ENCODE measurements around the gene DNAH10.

DNAH10 gene

DNA sequence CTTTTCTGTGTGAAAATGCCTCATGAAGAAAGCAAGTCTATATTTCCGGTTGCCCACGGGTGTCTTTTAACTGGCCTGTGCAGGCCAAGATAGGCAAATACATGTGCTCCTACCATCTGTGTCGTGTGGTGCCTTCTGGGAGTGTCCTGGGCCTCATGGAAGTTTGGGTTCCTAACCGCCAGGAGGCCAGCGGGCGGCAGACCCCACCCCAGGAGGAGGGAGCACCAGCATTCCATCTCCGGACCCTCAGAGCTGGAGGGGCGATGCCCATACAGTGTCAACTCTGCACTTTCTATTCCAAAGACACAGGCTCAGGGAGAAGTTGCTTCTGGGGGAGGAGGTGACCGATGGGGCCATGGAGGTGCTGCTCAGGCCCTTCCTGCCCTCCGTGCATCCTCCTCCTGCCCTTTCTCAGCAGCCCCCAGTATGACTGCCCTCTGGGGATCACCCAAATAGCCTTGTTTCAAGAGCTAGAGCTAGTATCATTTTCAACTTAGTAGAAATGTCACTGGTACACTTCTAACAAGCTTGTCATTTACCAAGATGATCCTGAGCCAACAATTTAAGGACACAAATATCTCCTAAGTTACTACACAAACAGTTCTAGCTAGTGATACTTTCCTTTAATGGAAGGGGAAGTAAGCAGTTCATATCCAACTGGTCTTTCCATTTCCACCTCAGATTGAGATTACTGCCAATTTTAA is 192.7 kb downstream of the DNAH10 start:
- no peaks in the 10 kb centered on the region for H3K9me2 ChIP-seq (replicated peaks; ENCODE audit: insufficient read depth, low read length)
- H3K9me3 ChIP-seq (ENCODE audit: insufficient read depth, low read length) = no peaks in the 10 kb centered on the region
- H3K27me3 ChIP-seq (ENCODE audit: low read length) = no peaks in the 10 kb centered on the region
- no peaks in the 10 kb centered on the region for H3F3A ChIP-seq (ENCODE audit: insufficient read depth)
- no peaks in the 10 kb centered on the region for H4K20me1 ChIP-seq (ENCODE audit: low read depth, low read length)
- no peaks in the 10 kb centered on the region for H3K36me3 ChIP-seq (ENCODE audit: low read length)
- no peaks in the 10 kb centered on the region for H3K79me2 ChIP-seq (ENCODE audit: insufficient read depth, low read length)
- TF ChIP-seq, protein P1, sequence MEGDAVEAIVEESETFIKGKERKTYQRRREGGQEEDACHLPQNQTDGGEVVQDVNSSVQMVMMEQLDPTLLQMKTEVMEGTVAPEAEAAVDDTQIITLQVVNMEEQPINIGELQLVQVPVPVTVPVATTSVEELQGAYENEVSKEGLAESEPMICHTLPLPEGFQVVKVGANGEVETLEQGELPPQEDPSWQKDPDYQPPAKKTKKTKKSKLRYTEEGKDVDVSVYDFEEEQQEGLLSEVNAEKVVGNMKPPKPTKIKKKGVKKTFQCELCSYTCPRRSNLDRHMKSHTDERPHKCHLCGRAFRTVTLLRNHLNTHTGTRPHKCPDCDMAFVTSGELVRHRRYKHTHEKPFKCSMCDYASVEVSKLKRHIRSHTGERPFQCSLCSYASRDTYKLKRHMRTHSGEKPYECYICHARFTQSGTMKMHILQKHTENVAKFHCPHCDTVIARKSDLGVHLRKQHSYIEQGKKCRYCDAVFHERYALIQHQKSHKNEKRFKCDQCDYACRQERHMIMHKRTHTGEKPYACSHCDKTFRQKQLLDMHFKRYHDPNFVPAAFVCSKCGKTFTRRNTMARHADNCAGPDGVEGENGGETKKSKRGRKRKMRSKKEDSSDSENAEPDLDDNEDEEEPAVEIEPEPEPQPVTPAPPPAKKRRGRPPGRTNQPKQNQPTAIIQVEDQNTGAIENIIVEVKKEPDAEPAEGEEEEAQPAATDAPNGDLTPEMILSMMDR (IDR thresholded peaks at IDR 0.05; ENCODE audit: insufficient read depth, low read length, poor library complexity, severe bottlenecking) = no peak
- no peak for TF ChIP-seq EZH2phosphoT487 (conservative IDR thresholded peaks at IDR 0.05; ENCODE audit: low read length)
- H2AFZ ChIP-seq (ENCODE audit: low read depth, low read length, severe bottlenecking) = no peak overlapping the region
- no peak overlapping the region for H3K4me2 ChIP-seq (ENCODE audit: low read depth, low read length, poor library complexity, severe bottlenecking)
- no peak overlapping the region for H3K4me3 ChIP-seq (ENCODE audit: insufficient read depth, low read length, poor library complexity, severe bottlenecking)
- no peak overlapping the region for H3K9ac ChIP-seq (ENCODE audit: low read length)
- no peak overlapping the region for H3K27ac ChIP-seq (ENCODE audit: low read depth, low read length)

DNA sequence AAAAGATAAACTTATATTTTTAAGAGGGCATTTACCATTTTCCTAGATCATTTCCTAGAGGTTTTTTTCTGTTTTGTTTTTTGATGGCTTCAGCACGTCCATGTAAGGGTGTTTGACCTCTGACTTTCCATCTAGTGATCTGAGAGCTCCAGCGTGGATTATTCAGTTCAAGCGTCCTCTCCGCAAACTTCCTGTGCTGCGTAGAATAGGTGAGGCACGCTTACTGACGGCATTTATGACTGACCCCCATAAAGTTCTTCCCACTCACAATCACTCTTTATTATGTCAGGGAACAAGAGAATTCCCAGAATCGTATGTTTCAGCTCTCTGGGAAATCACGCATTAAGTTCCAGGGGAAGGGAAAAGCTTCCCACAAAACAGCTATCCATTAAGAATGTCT is 194.1 kb downstream of the DNAH10 start:
- H3K79me2 ChIP-seq (ENCODE audit: insufficient read depth, low read length) = no peaks in the 10 kb centered on the region
- no peaks in the 10 kb centered on the region for H3K27me3 ChIP-seq (ENCODE audit: low read length)

DNA sequence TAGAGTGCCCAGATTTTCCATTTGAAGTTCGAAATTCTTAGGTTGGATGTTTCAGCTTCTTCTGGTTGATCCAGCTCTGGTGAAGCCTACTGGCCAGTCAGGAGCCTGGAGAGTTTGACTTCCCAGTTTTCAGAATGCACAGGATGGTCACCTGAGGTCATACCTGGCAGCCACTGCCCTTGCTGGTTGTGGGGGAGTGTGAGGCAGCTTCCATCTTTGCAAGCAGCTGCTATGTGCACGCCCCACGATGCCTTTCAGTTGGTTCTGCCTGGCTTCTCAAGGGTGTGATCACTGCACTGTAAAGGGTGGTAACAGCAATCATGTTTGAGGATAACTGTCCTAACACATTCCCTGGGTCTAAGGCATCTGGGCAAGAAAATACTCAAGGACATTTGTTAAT is 195.1 kb downstream of the DNAH10 start:
- no peak overlapping the region for H3K9ac ChIP-seq (ENCODE audit: low read length)
- H3K27ac ChIP-seq (ENCODE audit: low read depth, low read length) = no peak overlapping the region
- no peak overlapping the region for H2AFZ ChIP-seq (ENCODE audit: low read depth, low read length, severe bottlenecking)
- no peaks in the 10 kb centered on the region for H3K9me2 ChIP-seq (replicated peaks; ENCODE audit: insufficient read depth, low read length)
- H3K4me2 ChIP-seq (ENCODE audit: low read depth, low read length, poor library complexity, severe bottlenecking) = no peak overlapping the region
- H3K27me3 ChIP-seq (ENCODE audit: low read length) = no peaks in the 10 kb centered on the region
- no peak for TF ChIP-seq EZH2phosphoT487 (conservative IDR thresholded peaks at IDR 0.05; ENCODE audit: low read length)
- TF ChIP-seq, protein P1 (IDR thresholded peaks at IDR 0.05; ENCODE audit: insufficient read depth, low read length, poor library complexity, severe bottlenecking) = no peak
- no peaks in the 10 kb centered on the region for H3K9me3 ChIP-seq (ENCODE audit: insufficient read depth, low read length)
- no peaks in the 10 kb centered on the region for H4K20me1 ChIP-seq (ENCODE audit: low read depth, low read length)
- no peaks in the 10 kb centered on the region for H3F3A ChIP-seq (ENCODE audit: insufficient read depth)
- H3K36me3 ChIP-seq (ENCODE audit: low read length) = no peaks in the 10 kb centered on the region
- H3K4me3 ChIP-seq (ENCODE audit: insufficient read depth, low read length, poor library complexity, severe bottlenecking) = no peak overlapping the region
- no peaks in the 10 kb centered on the region for H3K79me2 ChIP-seq (ENCODE audit: insufficient read depth, low read length)

More for the DNA sequence above, 194.1 kb downstream of the DNAH10 start:
- H3K4me3 ChIP-seq (ENCODE audit: insufficient read depth, low read length, poor library complexity, severe bottlenecking) = no peak overlapping the region
- no peaks in the 10 kb centered on the region for H3K9me2 ChIP-seq (replicated peaks; ENCODE audit: insufficient read depth, low read length)
- H3K27ac ChIP-seq (ENCODE audit: low read depth, low read length) = no peak overlapping the region
- H3K9ac ChIP-seq (ENCODE audit: low read length) = no peak overlapping the region
- no peaks in the 10 kb centered on the region for H3K9me3 ChIP-seq (ENCODE audit: insufficient read depth, low read length)
- no peaks in the 10 kb centered on the region for H4K20me1 ChIP-seq (ENCODE audit: low read depth, low read length)
- no peaks in the 10 kb centered on the region for H3F3A ChIP-seq (ENCODE audit: insufficient read depth)
- H3K4me2 ChIP-seq (ENCODE audit: low read depth, low read length, poor library complexity, severe bottlenecking) = no peak overlapping the region
- H2AFZ ChIP-seq (ENCODE audit: low read depth, low read length, severe bottlenecking) = no peak overlapping the region
- no peaks in the 10 kb centered on the region for H3K36me3 ChIP-seq (ENCODE audit: low read length)
- TF ChIP-seq, protein P1 (IDR thresholded peaks at IDR 0.05; ENCODE audit: insufficient read depth, low read length, poor library complexity, severe bottlenecking) = no peak
- no peak for TF ChIP-seq EZH2phosphoT487 (conservative IDR thresholded peaks at IDR 0.05; ENCODE audit: low read length)

All from SU-DHL-6 (cell line).